Transverse colon (tissue), 4 donors: ENCODE data around the gene CDH13. TPM values are rescaled to one million over a fixed set of nuclear protein-coding genes. Genes with fewer than 3 reads are reported as not detected.

Source experiments
- DNase-seq: peaks from one replicate; pipeline ENCODE4 v3.0.0-alpha.2; 2019
- H3K27ac ChIP-seq, 4 donors: fragments of 200-600 bp; sonication (generic); 2 replicates each; pipeline ENCODE4 v1.5.1; 2016 to 2018; ENCODE audit warnings: inconsistent platforms in 4 of 4
- H3K27me3 ChIP-seq: fragments of 200-600 bp; sonication (generic); 2 replicates; pipeline ENCODE4 v1.5.1; 2017; ENCODE audit warnings: inconsistent platforms
- H3K36me3 ChIP-seq, 4 donors: fragments of 200-600 bp; sonication (generic); 2 replicates each; pipeline ENCODE4 v1.5.1; 2017 to 2019; ENCODE audit warnings: inconsistent platforms in 4 of 4
- H3K4me1 ChIP-seq, 4 donors: fragments of 200-600 bp; sonication (generic); 2 replicates each; pipeline ENCODE4 v1.5.1; 2017 to 2020; ENCODE audit warnings: inconsistent platforms in 4 of 4
- H3K4me3 ChIP-seq, 4 donors: fragments of 200-600 bp; sonication (generic); 1 replicate in 1 of 4; 2 replicates in 3 of 4; pipeline versions ENCODE4 v1.5.1 to v1.6.1; 2017 to 2019; ENCODE audit warnings: inconsistent platforms in 4 of 4
- H3K9me3 ChIP-seq, 2 donors: fragments of 200-600 bp; sonication (generic); 2 replicates each; pipeline ENCODE4 v1.5.1; 2017 to 2019; ENCODE audit warnings: inconsistent platforms in 2 of 2
- CTCF ChIP-seq, 5 experiments: fragments of 200-600 bp in 3 of 5; fragments of 450-650 bp in 2 of 5; sonication (generic) in 3 of 5; IDR thresholded peaks; 1 replicate in 2 of 5; 2 replicates in 3 of 5; pipeline ENCODE4 v1.5.1; 2016 to 2017; ENCODE audit warnings: antibody characterized with exemption in 5 of 5, inconsistent platforms in 3 of 5, mild to moderate bottlenecking in 2 of 5, moderate library complexity in 1 of 5
- EP300 ChIP-seq: sonication (generic); formaldehyde crosslinking; IDR thresholded peaks from one replicate; pipeline ENCODE4 v1.6.1; 2017; ENCODE audit warnings: antibody characterized with exemption, low read depth
- POLR2A ChIP-seq: fragments of 450-650 bp; IDR thresholded peaks from one replicate; pipeline ENCODE4 v1.6.1; 2016; ENCODE audit warnings: antibody characterized with exemption, mild to moderate bottlenecking, moderate library complexity
- POLR2AphosphoS5 ChIP-seq, 3 donors: sonication (generic); formaldehyde crosslinking; IDR thresholded peaks; one replicate each; pipeline ENCODE4 v1.6.1; 2016; ENCODE audit warnings: antibody characterized with exemption in 3 of 3
- WGBS, 2 donors: methylation state at CpG; one replicate each; pipeline ENCODE4 v1.1.5; 2018; ENCODE audit warnings: low coverage in 1 of 2; 5-methylcytosine and 5-hydroxymethylcytosine counted together
- in situ Hi-C, 4 donors: fragments of 200-750 bp; cut with MboI; loops; one replicate each; pipeline versions ENCODE4 v1.15.0 to v1.15.1; 2017; ENCODE audit warnings: low sequenced_read_pairs in 3 of 4, low pct_ligation_motif_present in 1 of 4, low pct_unique_long_range_greater_than_20kb in 1 of 4
- intact Hi-C: fragments of 100-400 bp; cut with DNase I; formaldehyde crosslinking; loops from one replicate; pipeline ENCODE4 v1.15.1; 2023; ENCODE audit warnings: low total_unique reads
- total RNA-seq, 4 donors: library from RNA; depleted of rRNA; stranded (reverse); fragments of >200 nt; gene quantifications; one replicate each; pipeline ENCODE4 v1.1.0, GENCODE V29; 2016

CDH13 gene
- total RNA-seq, 4 donors from 2014 or later, result 3.8 to 28.1 (median 5.8) TPM

DNA sequence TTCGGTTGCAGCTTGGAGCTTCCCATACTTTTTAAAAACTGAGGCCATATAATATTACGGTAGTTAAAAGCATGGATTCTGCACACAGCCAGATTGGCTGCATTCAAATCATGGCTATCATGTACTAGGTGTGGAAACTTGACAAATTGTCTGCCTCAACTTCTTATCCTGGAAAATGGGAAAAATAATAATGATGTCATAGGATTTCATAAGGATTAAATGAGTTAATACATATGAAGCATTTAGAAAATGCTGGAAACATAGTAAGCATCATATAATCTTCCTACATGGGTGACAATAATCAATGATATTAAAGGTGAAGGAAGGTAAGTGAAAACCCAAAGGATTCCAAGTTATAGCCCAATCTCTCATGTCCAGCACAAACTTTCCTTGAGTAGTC is 592.5 kb downstream of the CDH13 start:
- H3K9me3 ChIP-seq, result no peaks in the 10 kb centered on the region
- no peak for DNase-seq
- no peaks in the 10 kb centered on the region for H3K27me3 ChIP-seq
- H3K4me1 ChIP-seq, result no peaks in the 10 kb centered on the region
- intact Hi-C loops, result no loop called here
- in situ Hi-C loops, result loop anchor here in 3 of 4 donors (10.0 to 25.0 kb wide), 3 partner anchors 93 to 957 kb away; no protein-coding TSS in a partner anchor
- H3K27ac ChIP-seq, result no peak overlapping the region
- TF ChIP-seq CTCF (IDR thresholded peaks at IDR 0.05) (no peak), POLR2A (no peak), EP300 (no peak), POLR2AphosphoS5 (IDR thresholded peaks at IDR 0.05) (no peak)
- no peak overlapping the region for H3K4me3 ChIP-seq
- H3K36me3 ChIP-seq, result no peaks in the 10 kb centered on the region
- WGBS, 2 donors, result 85 to 89% methylated on average over 2 of the region's 2 CpGs

GRCh38 chr16:83220066-83220465 is 593.3 kb downstream of the CDH13 start:
- H3K27me3 ChIP-seq, result no peaks in the 10 kb centered on the region
- H3K9me3 ChIP-seq, result no peaks in the 10 kb centered on the region
- H3K36me3 ChIP-seq, result no peaks in the 10 kb centered on the region
- intact Hi-C loops, result no loop called here
- WGBS, 2 donors, result 85 to 92% methylated on average over 9 of the region's 9 CpGs
- H3K4me1 ChIP-seq, result no peaks in the 10 kb centered on the region
- no peak overlapping the region for H3K27ac ChIP-seq
- no peak overlapping the region for H3K4me3 ChIP-seq
- in situ Hi-C loops, result loop anchor here in 2 of 4 donors (25.0 kb wide), 2 partner anchors 92 to 958 kb away; no protein-coding TSS in a partner anchor
- TF ChIP-seq POLR2A (no peak), CTCF (IDR thresholded peaks at IDR 0.05) (no peak), POLR2AphosphoS5 (IDR thresholded peaks at IDR 0.05) (no peak), EP300 (no peak)
- DNase-seq, result no peak

GRCh38 chr16:83224642-83225041 is 597.9 kb downstream of the CDH13 start:
- no peak overlapping the region for H3K4me3 ChIP-seq
- in situ Hi-C loops, result loop anchor here in 2 of 4 donors (25.0 kb wide), 2 partner anchors 88 to 962 kb away; no protein-coding TSS in a partner anchor
- WGBS, 2 donors, result 79% methylated on average over 3 of the region's 3 CpGs; no CpG with 5 or more reads in 1 of the 2 donors
- no peak for DNase-seq
- intact Hi-C loops, result no loop called here
- H3K4me1 ChIP-seq, result no peaks in the 10 kb centered on the region
- no peak overlapping the region for H3K27ac ChIP-seq
- H3K27me3 ChIP-seq, result no peaks in the 10 kb centered on the region
- TF ChIP-seq POLR2AphosphoS5 (IDR thresholded peaks at IDR 0.05) (no peak), POLR2A (no peak), EP300 (no peak), CTCF (IDR thresholded peaks at IDR 0.05) (no peak)
- H3K36me3 ChIP-seq, result no peaks in the 10 kb centered on the region
- H3K9me3 ChIP-seq, result no peaks in the 10 kb centered on the region

DNA sequence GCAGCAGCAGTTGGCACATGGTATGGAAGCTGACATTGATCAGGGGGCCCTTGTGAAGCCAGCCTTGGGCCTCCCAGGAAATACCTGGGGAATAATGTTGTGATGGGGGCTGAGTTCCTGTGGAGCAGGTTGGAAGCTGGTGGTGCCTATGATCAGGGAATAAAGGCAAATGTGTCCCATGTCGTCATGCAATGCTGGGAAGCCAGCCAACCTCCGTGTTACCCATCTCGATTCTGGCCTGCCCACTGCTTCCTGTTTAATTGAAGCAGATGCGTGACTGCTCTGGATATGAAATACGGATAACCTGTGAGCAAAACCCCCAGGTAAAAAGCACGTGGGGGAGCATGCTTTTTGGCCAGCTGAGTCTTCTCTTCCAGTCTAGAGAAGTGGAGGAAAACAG is 600.6 kb downstream of the CDH13 start:
- in situ Hi-C loops, result no loop called here
- DNase-seq, result no peak
- TF ChIP-seq EP300 (no peak), CTCF (IDR thresholded peaks at IDR 0.05) (no peak), POLR2A (no peak), POLR2AphosphoS5 (IDR thresholded peaks at IDR 0.05) (no peak)
- Histone ChIP-seq H3K36me3 (no peaks in the 10 kb centered on the region), H3K27me3 (no peaks in the 10 kb centered on the region), H3K27ac (no peak overlapping the region), H3K4me1 (no peaks in the 10 kb centered on the region), H3K9me3 (no peaks in the 10 kb centered on the region), H3K4me3 (no peak overlapping the region)
- WGBS, 2 donors, result 50% methylated on average over 6 of the region's 6 CpGs; no CpG with 5 or more reads in 1 of the 2 donors
- intact Hi-C loops, result no loop called here
